NCI-H748 (cell line): Measurements from ENCODE around the gene LRCH1.

Experiments used
- DNase-seq: peaks from one replicate; lab custom pipeline; 2025; ENCODE audit not compliant: unreplicated experiment; lab: John Stamatoyannopoulos, UW

The LRCH1 gene

DNA sequence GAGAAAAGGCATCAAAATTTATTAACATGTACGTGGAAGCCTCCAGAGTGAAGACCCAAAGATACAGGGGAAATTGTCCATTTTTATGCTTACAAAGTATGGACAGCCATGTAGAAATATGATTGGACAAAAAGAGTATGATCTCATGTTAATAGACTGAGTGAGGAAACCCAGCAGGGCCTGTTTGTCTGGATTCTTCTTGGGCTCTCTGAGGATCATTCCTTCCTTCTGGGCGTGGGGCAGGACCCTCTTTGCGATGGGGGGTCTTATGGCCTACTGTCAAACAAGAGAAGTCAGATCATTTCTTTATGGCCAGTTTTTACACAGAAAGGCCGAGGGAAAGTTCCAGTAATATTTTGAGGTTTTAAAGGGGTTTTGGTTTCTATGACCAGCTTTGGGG lies 133.2 kb downstream of the LRCH1 start:
- no peak for DNase-seq

DNA sequence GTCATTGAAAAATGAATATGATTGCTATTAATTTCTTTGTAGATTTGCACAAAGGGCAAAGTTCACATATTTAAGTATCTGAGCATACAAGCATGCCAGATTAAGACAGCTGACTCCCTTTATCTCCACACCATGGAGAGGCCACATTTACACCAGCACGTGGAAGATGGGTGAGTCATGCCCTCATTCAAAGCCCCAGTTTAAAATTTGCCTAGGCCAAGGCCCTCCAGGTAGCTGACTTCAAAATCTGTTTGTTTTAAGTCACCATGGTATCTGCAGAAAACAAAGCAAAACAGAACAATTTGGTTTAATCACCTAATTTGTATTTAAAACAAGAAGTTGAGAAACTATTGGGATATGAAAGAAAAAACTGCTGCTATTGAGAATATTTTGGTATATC lies 134.8 kb downstream of the LRCH1 start:
- DNase-seq: peak; percentile 51

DNA sequence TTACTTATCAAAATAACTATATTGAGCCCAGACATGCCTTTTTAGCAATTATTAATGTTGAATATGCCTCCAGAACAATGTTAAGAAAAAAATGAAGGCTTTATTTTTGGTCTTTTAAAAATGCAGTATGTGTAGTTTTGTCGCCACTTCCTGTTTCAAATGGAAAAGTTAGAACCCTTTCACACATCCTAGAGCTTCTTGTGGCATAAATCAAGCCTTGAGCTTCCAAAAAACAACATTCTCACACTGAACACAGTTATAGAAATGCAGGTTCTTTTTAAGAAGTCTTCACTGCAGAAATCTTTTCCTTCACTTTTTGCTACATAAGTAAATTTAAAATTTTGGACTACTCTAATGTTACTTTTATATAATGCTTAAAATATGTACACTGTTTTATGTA lies 135.3 kb downstream of the LRCH1 start:
- no peak for DNase-seq

- no peak for DNase-seq
Measured at GRCh38 chr13:46698014-46698413, 145.0 kb downstream of the LRCH1 start.

- DNase-seq: peak; percentile 89
Measured at GRCh38 chr13:46698910-46699460, 146.0 kb downstream of the LRCH1 start.

DNA sequence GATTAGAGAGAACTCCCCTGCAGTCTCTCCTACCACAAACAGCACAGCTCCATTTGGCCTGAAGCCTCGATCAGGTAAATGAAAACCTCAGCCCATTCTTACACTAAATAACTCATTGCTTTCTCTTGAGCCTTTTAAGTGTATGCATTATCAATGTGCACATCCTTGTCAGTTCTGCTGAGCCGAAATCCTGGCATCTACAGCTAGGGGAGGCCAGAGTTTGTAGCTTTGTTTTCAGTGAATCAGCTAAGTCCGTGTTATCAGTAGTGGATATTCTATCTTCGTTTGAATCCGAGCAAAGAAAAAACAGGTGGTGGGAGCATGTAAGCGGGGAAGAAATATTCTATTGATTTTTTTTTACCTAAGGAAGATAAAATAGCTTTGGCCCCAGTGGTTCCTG lies 159.6 kb downstream of the LRCH1 start:
- no peak for DNase-seq

GRCh38 chr13:46715363-46715762 lies 162.4 kb downstream of the LRCH1 start:
- DNase-seq: no peak

DNA sequence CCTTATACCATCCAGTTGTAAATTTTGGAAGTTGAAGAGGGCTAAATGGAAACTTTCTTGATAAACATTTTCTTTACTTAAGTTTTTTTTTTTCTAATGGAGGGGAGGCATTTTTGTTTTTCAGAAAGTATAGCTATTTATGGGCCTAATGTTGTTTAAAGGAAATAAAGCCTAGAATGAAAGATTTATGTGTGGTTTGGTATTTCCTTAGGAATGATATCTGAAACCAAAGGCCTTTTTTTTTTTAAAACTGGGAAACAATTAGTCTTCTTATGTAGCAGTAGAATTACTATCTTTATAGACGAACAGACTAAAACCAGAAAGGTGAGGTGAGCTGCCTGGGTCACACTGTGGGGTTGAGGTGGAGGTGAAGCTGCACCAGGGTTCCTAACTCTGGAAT lies 163.9 kb downstream of the LRCH1 start:
- no peak for DNase-seq

GRCh38 chr13:46717275-46717674 lies 164.3 kb downstream of the LRCH1 start:
- no peak for DNase-seq

DNA sequence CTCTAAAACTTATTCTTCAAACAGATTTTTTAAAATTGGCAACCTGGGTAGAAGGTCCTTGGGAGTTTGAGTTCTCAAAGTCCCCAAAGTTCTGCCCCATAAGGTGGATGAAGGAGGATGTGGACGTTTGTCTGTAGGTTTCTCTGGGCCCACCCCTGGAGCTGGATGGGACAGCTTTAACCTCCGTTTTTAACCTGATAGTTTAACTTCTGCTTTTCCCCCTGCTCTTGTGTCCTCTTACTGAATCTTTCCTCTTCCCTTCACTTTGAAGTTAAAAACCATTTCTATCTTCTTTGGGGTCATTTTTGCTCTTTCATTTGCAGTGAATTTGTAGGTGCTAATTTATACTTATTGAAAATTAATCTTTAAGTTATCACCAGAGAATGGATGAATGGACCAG lies 164.9 kb downstream of the LRCH1 start:
- DNase-seq: no peak

GRCh38 chr13:46720189-46720588 lies 167.2 kb downstream of the LRCH1 start:
- no peak for DNase-seq

DNA sequence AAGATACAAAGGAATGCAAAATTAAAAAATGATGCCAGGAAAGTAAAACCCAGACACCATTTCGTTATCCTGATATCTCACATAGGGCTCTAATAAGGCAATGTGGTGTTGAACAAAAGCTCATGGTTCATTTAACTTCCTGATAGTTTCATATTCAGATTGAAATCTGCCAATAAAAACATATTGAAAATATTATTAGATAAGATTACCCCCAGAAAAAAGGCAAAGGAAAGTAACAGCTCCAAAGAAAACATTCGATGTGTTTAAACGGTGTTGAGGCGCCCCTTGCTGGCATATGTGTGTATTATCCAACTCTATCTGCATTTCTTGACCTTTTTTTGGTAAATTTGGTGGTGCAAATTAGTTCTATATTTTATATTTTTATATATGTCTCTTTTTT lies 168.1 kb downstream of the LRCH1 start:
- peak; percentile 39 for DNase-seq

DNA sequence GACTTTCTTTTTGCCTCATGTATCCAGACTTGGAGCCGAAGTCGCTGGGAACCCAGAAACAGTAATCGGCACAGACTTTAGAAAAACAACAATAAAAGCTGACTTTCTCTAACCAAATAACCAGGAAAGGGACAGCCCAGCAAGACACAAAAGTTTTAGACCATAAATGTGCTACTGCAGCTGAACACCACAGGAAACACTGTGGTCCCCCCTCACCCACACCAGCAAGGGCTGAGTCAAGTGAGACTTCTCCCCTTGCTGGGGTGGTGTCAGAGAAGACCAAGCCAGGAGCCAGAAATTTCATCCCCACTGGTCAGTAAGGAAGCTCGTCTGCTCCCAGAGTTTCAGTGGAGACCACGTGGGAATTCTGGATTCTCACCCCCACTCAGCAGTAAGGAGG lies 173.4 kb downstream of the LRCH1 start:
- DNase-seq: no peak

GRCh38 chr13:46728777-46729176 lies 175.8 kb downstream of the LRCH1 start:
- DNase-seq: no peak

GRCh38 chr13:46731535-46731934 lies 178.6 kb downstream of the LRCH1 start:
- DNase-seq: no peak

DNA sequence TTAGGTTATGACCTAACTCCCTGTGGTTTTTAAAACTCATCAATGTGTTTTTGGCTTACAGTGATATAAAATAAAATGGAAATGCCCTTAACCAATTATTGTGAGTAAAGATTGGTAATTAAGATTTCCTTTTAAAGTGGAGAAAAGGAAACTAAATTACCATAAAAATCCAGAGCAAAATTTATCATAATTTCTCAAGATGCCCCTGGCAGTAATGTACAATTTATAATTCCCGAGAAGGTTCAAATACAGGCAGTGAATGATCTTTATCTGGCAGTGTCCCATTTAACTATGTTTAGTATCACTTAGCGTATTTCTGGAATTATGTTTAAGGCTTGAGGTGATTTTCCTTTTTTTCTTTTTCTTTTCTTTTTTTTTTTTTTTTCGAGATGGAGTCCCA lies 182.5 kb downstream of the LRCH1 start:
- no peak for DNase-seq

DNA sequence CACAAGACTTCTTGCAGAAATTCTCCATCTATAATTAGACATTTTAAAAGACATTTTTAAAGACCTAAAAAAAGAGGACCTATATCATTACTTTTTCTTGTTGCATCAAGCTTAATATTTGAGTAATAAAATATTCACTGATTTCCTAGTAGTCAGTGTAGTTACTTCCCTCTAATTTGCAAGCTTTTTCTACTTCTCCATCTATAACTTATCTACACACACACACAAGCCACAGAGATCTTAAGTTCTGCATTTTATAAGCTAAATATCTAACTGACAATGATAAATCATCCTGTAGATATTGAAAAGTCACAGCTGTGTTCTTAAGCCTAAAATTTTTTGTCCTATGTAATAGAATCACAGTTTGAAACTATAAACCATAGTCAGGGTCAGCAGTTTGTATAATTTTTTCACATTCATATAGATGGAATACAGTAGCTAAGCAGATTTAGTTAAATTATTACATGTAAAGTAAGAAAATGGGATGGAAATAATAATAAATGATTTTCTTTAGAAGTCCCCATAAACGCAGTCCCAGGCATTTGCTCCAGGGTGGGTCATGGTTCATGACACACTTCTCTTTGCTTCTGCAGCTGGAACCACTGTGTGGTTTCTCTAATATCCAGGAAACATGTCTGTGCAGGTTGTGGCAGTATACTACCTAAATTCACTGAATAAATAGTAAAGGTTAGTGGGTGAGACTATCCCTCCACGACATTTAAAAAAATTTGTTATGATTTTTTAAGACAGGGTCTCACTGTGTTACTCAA lies 183.8 kb downstream of the LRCH1 start:
- no peak for DNase-seq

- DNase-seq: no peak
Measured at GRCh38 chr13:46738055-46738454, 185.1 kb downstream of the LRCH1 start.

- no peak for DNase-seq
Measured at GRCh38 chr13:46738766-46739165, 185.8 kb downstream of the LRCH1 start.

- no peak for DNase-seq
Measured at GRCh38 chr13:46739447-46740098, 186.6 kb downstream of the LRCH1 start.

GRCh38 chr13:46743191-46743590 lies 190.2 kb downstream of the LRCH1 start:
- DNase-seq: no peak

DNA sequence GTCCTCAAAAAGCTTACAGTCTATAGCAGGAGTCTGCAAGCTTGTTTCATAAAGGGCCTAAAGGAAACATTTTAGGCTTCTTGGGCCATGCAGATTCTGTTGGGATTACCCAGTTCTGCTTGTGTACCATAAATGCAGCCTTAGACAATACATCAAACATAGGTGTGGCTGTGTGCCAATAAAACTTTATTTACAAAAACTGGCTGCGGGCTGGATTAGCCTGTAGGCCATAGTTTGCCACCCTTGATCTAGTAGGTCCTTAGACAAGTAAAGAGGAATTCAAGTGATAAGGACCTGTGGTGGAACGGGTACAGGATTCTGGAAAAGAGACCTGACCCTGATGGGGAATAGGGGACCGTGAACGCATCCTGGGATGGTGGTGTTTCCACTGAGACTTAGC lies 192.1 kb downstream of the LRCH1 start:
- DNase-seq: no peak
